HEK293 (cell line): ENCODE measurements around the gene ZNF8.

ENCODE experiments used
- CTCF ChIA-PET: fragments of 350-600 bp; formaldehyde crosslinking; extraction: SDS; loops from one replicate; lab custom pipeline; 2021; ENCODE audit warnings: antibody characterized with exemption; lab: Yijun Ruan, JAX
- POLR2A ChIA-PET: fragments of 300-600 bp; formaldehyde crosslinking; extraction: SDS; loops from one replicate; lab custom pipeline; 2020; ENCODE audit warnings: antibody characterized with exemption, inconsistent platforms; lab: Yijun Ruan, JAX
- H3K27ac ChIP-seq: fragments of 200-500 bp; sonication (Bioruptor generic); 2 replicates; pipeline ENCODE4 v1.5.1; 2014; ENCODE audit warnings: low read depth, low read length, control low read depth, inconsistent platforms; ENCODE audit errors: extremely low read depth
- H3K36me3 ChIP-seq, 2 experiments: fragments of 200-500 bp in 1 of 2; sonication (Bioruptor generic) in 1 of 2; 1 replicate in 1 of 2; 2 replicates in 1 of 2; pipeline ENCODE4 v1.5.1; 2014 to 2017; ENCODE audit warnings: inconsistent platforms in 2 of 2, low read length in 2 of 2; ENCODE audit not compliant: control insufficient read depth in 2 of 2, insufficient read depth in 1 of 2
- H3K4me1 ChIP-seq: fragments of 200-500 bp; sonication (Bioruptor generic); 2 replicates; pipeline ENCODE4 v1.5.1; 2014; ENCODE audit warnings: mild to moderate bottlenecking, low read length, inconsistent platforms; ENCODE audit not compliant: control insufficient read depth, insufficient read depth
- H3K4me3 ChIP-seq: 2 replicates; pipeline ENCODE4 v1.5.1; 2011; ENCODE audit warnings: low read depth, mild to moderate bottlenecking, control low read depth, low read length, moderate library complexity
- H3K9me3 ChIP-seq: fragments of 200-500 bp; sonication (Bioruptor generic); 2 replicates; pipeline ENCODE4 v1.5.1; 2014; ENCODE audit warnings: low read depth, low read length, inconsistent platforms; ENCODE audit not compliant: control insufficient read depth, insufficient read depth
- BCL11A ChIP-seq: fragments of 450-650 bp; formaldehyde crosslinking; IDR thresholded peaks from 2 replicates; pipeline ENCODE4 v1.5.1; 2016; ENCODE audit warnings: low read depth, missing biosample characterization, missing genetic modification characterization
- EGR2 ChIP-seq: fragments of 450-650 bp; formaldehyde crosslinking; IDR thresholded peaks from 2 replicates; pipeline ENCODE4 v1.5.1; 2016; ENCODE audit warnings: low read depth, missing biosample characterization, missing genetic modification characterization
- GLIS1 ChIP-seq: fragments of 450-650 bp; formaldehyde crosslinking; IDR thresholded peaks from 2 replicates; pipeline ENCODE4 v1.5.1; 2016; ENCODE audit warnings: missing biosample characterization, missing genetic modification characterization
- HOXA7 ChIP-seq: sonication (generic); formaldehyde crosslinking; IDR thresholded peaks from 2 replicates; pipeline ENCODE4 v1.8.1; 2022; ENCODE audit warnings: missing genetic modification reagents, borderline replicate concordance
- KLF7 ChIP-seq: fragments of 450-650 bp; formaldehyde crosslinking; IDR thresholded peaks from 2 replicates; pipeline ENCODE4 v1.5.1; 2016; ENCODE audit warnings: missing biosample characterization, missing genetic modification characterization, borderline replicate concordance
- MZF1 ChIP-seq: fragments of 450-650 bp; formaldehyde crosslinking; IDR thresholded peaks from 2 replicates; pipeline ENCODE4 v1.5.1; 2017; ENCODE audit warnings: missing biosample characterization, missing genetic modification characterization, borderline replicate concordance
- YY2 ChIP-seq: fragments of 450-650 bp; formaldehyde crosslinking; IDR thresholded peaks from 2 replicates; pipeline ENCODE4 v1.5.1; 2016; ENCODE audit warnings: missing biosample characterization, missing genetic modification characterization
- ZBTB1 ChIP-seq: fragments of 450-650 bp; formaldehyde crosslinking; IDR thresholded peaks from 2 replicates; pipeline ENCODE4 v1.5.1; 2016; ENCODE audit warnings: missing biosample characterization, missing genetic modification characterization
- ZBTB26 ChIP-seq: fragments of 450-650 bp; formaldehyde crosslinking; optimal IDR thresholded peaks from 2 replicates; pipeline ENCODE3; 2016; ENCODE audit warnings: missing biosample characterization, mild to moderate bottlenecking, missing genetic modification characterization
- ZBTB8A ChIP-seq: fragments of 450-650 bp; formaldehyde crosslinking; IDR thresholded peaks from 2 replicates; pipeline ENCODE4 v1.5.1; 2016; ENCODE audit warnings: missing biosample characterization, missing genetic modification characterization
- ZIC2 ChIP-seq: fragments of 450-650 bp; formaldehyde crosslinking; IDR thresholded peaks from 2 replicates; pipeline ENCODE4 v1.5.1; 2016; ENCODE audit warnings: missing biosample characterization, missing genetic modification characterization
- ZNF10 ChIP-seq: fragments of 450-650 bp; formaldehyde crosslinking; IDR thresholded peaks from 2 replicates; pipeline ENCODE4 v1.5.1; 2017; ENCODE audit warnings: missing biosample characterization, missing genetic modification characterization
- ZNF133 ChIP-seq: fragments of 450-650 bp; formaldehyde crosslinking; IDR thresholded peaks from 2 replicates; pipeline ENCODE4 v1.5.1; 2016; ENCODE audit warnings: missing biosample characterization, missing genetic modification characterization
- ZNF169 ChIP-seq: fragments of 450-650 bp; formaldehyde crosslinking; IDR thresholded peaks from 2 replicates; pipeline ENCODE4 v1.5.1; 2016; ENCODE audit warnings: missing biosample characterization, missing genetic modification characterization
- ZNF18 ChIP-seq: fragments of 450-650 bp; formaldehyde crosslinking; IDR thresholded peaks from 2 replicates; pipeline ENCODE4 v1.5.1; 2016; ENCODE audit warnings: missing biosample characterization, missing genetic modification characterization
- ZNF211 ChIP-seq: fragments of 450-650 bp; formaldehyde crosslinking; IDR thresholded peaks from 2 replicates; pipeline ENCODE4 v1.5.1; 2016; ENCODE audit warnings: low read depth, missing biosample characterization, missing genetic modification characterization
- ZNF214 ChIP-seq: fragments of 450-650 bp; formaldehyde crosslinking; IDR thresholded peaks from 2 replicates; pipeline ENCODE4 v1.5.1; 2017; ENCODE audit warnings: missing biosample characterization, mild to moderate bottlenecking, missing genetic modification characterization, borderline replicate concordance
- ZNF239 ChIP-seq: fragments of 450-650 bp; formaldehyde crosslinking; IDR thresholded peaks from 2 replicates; pipeline ENCODE4 v1.5.1; 2016; ENCODE audit warnings: missing biosample characterization, missing genetic modification characterization
- ZNF26 ChIP-seq: fragments of 450-650 bp; formaldehyde crosslinking; IDR thresholded peaks from 2 replicates; pipeline ENCODE4 v1.5.1; 2016; ENCODE audit warnings: missing biosample characterization, missing genetic modification characterization
- ZNF266 ChIP-seq: fragments of 450-650 bp; formaldehyde crosslinking; IDR thresholded peaks from 2 replicates; pipeline ENCODE4 v1.5.1; 2016; ENCODE audit warnings: missing biosample characterization, missing genetic modification characterization, low read depth
- ZNF362 ChIP-seq: fragments of 450-650 bp; formaldehyde crosslinking; IDR thresholded peaks from 2 replicates; pipeline ENCODE4 v1.5.1; 2016; ENCODE audit warnings: missing biosample characterization, missing genetic modification characterization
- ZNF398 ChIP-seq: fragments of 450-650 bp; formaldehyde crosslinking; IDR thresholded peaks from 2 replicates; pipeline ENCODE4 v1.5.1; 2017; ENCODE audit warnings: missing biosample characterization, missing genetic modification characterization
- ZNF416 ChIP-seq: fragments of 450-650 bp; formaldehyde crosslinking; IDR thresholded peaks from 2 replicates; pipeline ENCODE4 v1.5.1; 2016; ENCODE audit warnings: missing biosample characterization, missing genetic modification characterization
- ZNF426 ChIP-seq: fragments of 450-650 bp; formaldehyde crosslinking; IDR thresholded peaks from 2 replicates; pipeline ENCODE4 v1.5.1; 2017; ENCODE audit warnings: missing biosample characterization, missing genetic modification characterization, mild to moderate bottlenecking, inconsistent platforms, moderate library complexity
- ZNF433 ChIP-seq: fragments of 450-650 bp; formaldehyde crosslinking; IDR thresholded peaks from 2 replicates; pipeline ENCODE4 v1.5.1; 2016; ENCODE audit warnings: missing biosample characterization, missing genetic modification characterization, low read depth
- ZNF48 ChIP-seq: fragments of 450-650 bp; formaldehyde crosslinking; IDR thresholded peaks from 2 replicates; pipeline ENCODE4 v1.5.1; 2016; ENCODE audit warnings: missing biosample characterization, missing genetic modification characterization
- ZNF510 ChIP-seq: fragments of 450-650 bp; formaldehyde crosslinking; IDR thresholded peaks from 2 replicates; pipeline ENCODE4 v1.5.1; 2018; ENCODE audit warnings: mild to moderate bottlenecking, missing genetic modification characterization, missing biosample characterization; ENCODE audit not compliant: insufficient replicate concordance
- ZNF571 ChIP-seq: fragments of 450-650 bp; formaldehyde crosslinking; IDR thresholded peaks from 2 replicates; pipeline ENCODE4 v1.5.0; 2017; ENCODE audit warnings: missing biosample characterization, missing genetic modification characterization
- ZNF585B ChIP-seq: fragments of 450-650 bp; formaldehyde crosslinking; IDR thresholded peaks from 2 replicates; pipeline ENCODE4 v1.5.1; 2016; ENCODE audit warnings: missing biosample characterization, missing genetic modification characterization
- ZNF623 ChIP-seq: fragments of 450-650 bp; formaldehyde crosslinking; IDR thresholded peaks from 2 replicates; pipeline ENCODE4 v1.5.1; 2016; ENCODE audit warnings: missing biosample characterization, missing genetic modification characterization
- ZNF701 ChIP-seq: fragments of 450-650 bp; formaldehyde crosslinking; IDR thresholded peaks from 2 replicates; pipeline ENCODE4 v1.5.1; 2016; ENCODE audit warnings: missing biosample characterization, missing genetic modification characterization
- ZNF76 ChIP-seq: fragments of 450-650 bp; formaldehyde crosslinking; IDR thresholded peaks from 2 replicates; pipeline ENCODE4; 2016; ENCODE audit warnings: low read depth, missing biosample characterization, missing genetic modification characterization, borderline replicate concordance
- ZNF768 ChIP-seq: fragments of 450-650 bp; formaldehyde crosslinking; IDR thresholded peaks from 2 replicates; pipeline ENCODE4 v1.5.1; 2018; ENCODE audit warnings: missing biosample characterization, mild to moderate bottlenecking, missing genetic modification characterization

Gene ZNF8

GRCh38 chr19:58265100-58265499 lies 13.7 kb upstream of the ZNF8 start:
- ChIA-PET POLR2A (no interaction called here), CTCF (no interaction called here)
- no peaks in the 10 kb centered on the region for H3K4me1 ChIP-seq
- H3K9me3 ChIP-seq, result no peaks in the 10 kb centered on the region; the same call in 1 of the 2 replicates
- no peak overlapping the region for H3K27ac ChIP-seq
- no peak overlapping the region for H3K4me3 ChIP-seq
- H3K36me3 ChIP-seq, result peaks cover 0 to 35% of the 10 kb centered on the region in 2 experiments; a peak in 2 of 3 replicates
- 0 out of 2 replicates have a peak, but pooled peaks have one; percentile 58 for TF ChIP-seq ZNF10 (tag by site-specific recombination)
- TF ChIP-seq KLF7, result no peak
- TF ChIP-seq ZNF133 (tag by site-specific recombination), result no peak
- TF ChIP-seq ZNF18 (tag by site-specific recombination), result no peak
- no peak for TF ChIP-seq ZNF214 (tag by site-specific recombination)
- TF ChIP-seq ZNF266, result 0 out of 2 replicates have a peak, but pooled peaks have one; percentile 7
- no peak for TF ChIP-seq GLIS1 (tag by site-specific recombination)
- TF ChIP-seq ZNF571 (tag by site-specific recombination), result no peak
- no peak for TF ChIP-seq ZNF169 (tag by site-specific recombination)
- no peak for TF ChIP-seq ZBTB1 (tag by site-specific recombination)
- no peak for TF ChIP-seq HOXA7 (CRISPR knock-in tag)
- no peak for TF ChIP-seq ZNF768 (tag by site-specific recombination)
- TF ChIP-seq ZIC2 (tag by site-specific recombination), result no peak
- TF ChIP-seq YY2 (tag by site-specific recombination), result no peak
- no peak for TF ChIP-seq ZNF701
- no peak for TF ChIP-seq ZNF416 (tag by site-specific recombination)
- TF ChIP-seq ZNF76 (tag by site-specific recombination), result no peak
- TF ChIP-seq MZF1 (tag by site-specific recombination), result no peak
- no peak for TF ChIP-seq ZBTB26
- no peak for TF ChIP-seq ZNF510
- no peak for TF ChIP-seq ZNF398 (tag by site-specific recombination)
- TF ChIP-seq ZNF239 (tag by site-specific recombination), result no peak
- no peak for TF ChIP-seq ZNF211 (tag by site-specific recombination)
- no peak for TF ChIP-seq ZNF26 (tag by site-specific recombination)
- TF ChIP-seq ZNF48 (tag by site-specific recombination), result no peak
- peak; percentile 46 for TF ChIP-seq ZNF426 (tag by site-specific recombination)
- no peak for TF ChIP-seq ZNF362 (tag by site-specific recombination)
- TF ChIP-seq ZNF433, result no peak
- no peak for TF ChIP-seq BCL11A (tag by site-specific recombination)
- no peak for TF ChIP-seq ZNF585B (tag by site-specific recombination)
- no peak for TF ChIP-seq EGR2 (tag by site-specific recombination)
- 0 out of 2 replicates have a peak, but pooled peaks have one; percentile 35 for TF ChIP-seq ZNF623 (tag by site-specific recombination)
- no peak for TF ChIP-seq ZBTB8A (tag by site-specific recombination)
